ENCODE data around the gene CPNE2.
A peak's percentile ranks its signal among the peaks of the same experiment; 100 is the strongest.

The CPNE2 gene

GRCh38 chr16:57192146-57192545 is 99.8 kb downstream of the CPNE2 start:
- DNase-seq (ENCODE audit: low spot score), result no peak
- no peak for TF ChIP-seq CTCF (IDR thresholded peaks at IDR 0.05; ENCODE audit: extremely low read depth, missing control alignments)

GRCh38 chr16:57192720-57193486 is 100.5 kb downstream of the CPNE2 start:
- TF ChIP-seq CTCF (IDR thresholded peaks at IDR 0.05; ENCODE audit: extremely low read depth, missing control alignments), result no peak
- peak; percentile 37 for DNase-seq (ENCODE audit: low spot score)

- no peak for DNase-seq (ENCODE audit: low spot score)
These were observed 102.1 kb downstream of the CPNE2 start for GRCh38 chr16:57194512-57194911.

GRCh38 chr16:57196286-57196685 is 103.9 kb downstream of the CPNE2 start:
- DNase-seq (ENCODE audit: low spot score), result no peak
- no peak for TF ChIP-seq CTCF (IDR thresholded peaks at IDR 0.05; ENCODE audit: extremely low read depth, missing control alignments)

More at GRCh38 chr16:57194512-57194911, 102.1 kb downstream of the CPNE2 start:
- TF ChIP-seq CTCF (IDR thresholded peaks at IDR 0.05; ENCODE audit: extremely low read depth, missing control alignments), result no peak

GRCh38 chr16:57196753-57197152 is 104.4 kb downstream of the CPNE2 start:
- no peak for TF ChIP-seq CTCF (IDR thresholded peaks at IDR 0.05; ENCODE audit: extremely low read depth, missing control alignments)
- DNase-seq (ENCODE audit: low spot score), result no peak

Data from GM20000 (cell line).